B cell (primary cell): ENCODE measurements around the gene NPR3. TPM values are rescaled to one million over a fixed set of nuclear protein-coding genes. Genes with fewer than 3 reads are reported as not detected.

Experiments
- ATAC-seq: fragments of 200-7000 bp; cut with Tn5 transposase; one replicate; pipeline ENCODE4 v1.10.0; 2021; ENCODE audit warnings: low read depth, mild to moderate bottlenecking, moderate number of reproducible peaks, moderate library complexity
- CTCF ChIA-PET: fragments of 350-600 bp; sonication (Branson Sonifier 250); formaldehyde crosslinking; loops from one replicate; lab custom pipeline; 2021; ENCODE audit warnings: antibody characterized with exemption, inconsistent platforms; lab: Charles Lee
- POLR2A ChIA-PET: fragments of 350-600 bp; sonication (Branson Sonifier 250); formaldehyde crosslinking; loops from one replicate; lab custom pipeline; 2021; ENCODE audit warnings: antibody characterized with exemption; lab: Charles Lee
- DNase-seq: peaks from one replicate; pipeline ENCODE4 v3.0.0; 2013
- H2AFZ ChIP-seq: 2 replicates; pipeline ENCODE4 v1.6.1; 2012; ENCODE audit warnings: mild to moderate bottlenecking, low read depth, low read length; ENCODE audit not compliant: insufficient read depth, poor library complexity, severe bottlenecking
- H3K27ac ChIP-seq, 2 donors: 1 replicate in 1 of 2; 2 replicates in 1 of 2; pipeline ENCODE4 v1.5.1; 2012 to 2013; ENCODE audit warnings: low read length in 2 of 2, mild to moderate bottlenecking in 2 of 2, moderate library complexity in 1 of 2
- H3K27me3 ChIP-seq, 4 experiments: fragments of 200-600 bp in 1 of 4; sonication (generic) in 1 of 4; replicated peaks in 1 of 4; 1 replicate in 2 of 4; 2 replicates in 2 of 4; pipeline versions ENCODE4 v1.6.1 to v1.7.0; 2013 to 2016; ENCODE audit warnings: low read length in 3 of 4, mild to moderate bottlenecking in 2 of 4, mixed read lengths in 1 of 4, moderate library complexity in 1 of 4; ENCODE audit not compliant: insufficient read depth in 4 of 4, control insufficient read depth in 3 of 4; ENCODE audit errors: control extremely low read depth in 1 of 4
- H3K36me3 ChIP-seq, 2 experiments: replicated peaks in 1 of 2; 1 replicate in 1 of 2; 2 replicates in 1 of 2; pipeline versions ENCODE4 v1.6.1 to v1.7.1; 2013; ENCODE audit warnings: low read length in 1 of 2; ENCODE audit not compliant: insufficient read depth in 2 of 2, control insufficient read depth in 1 of 2; ENCODE audit errors: control extremely low read depth in 1 of 2, extremely low read depth in 1 of 2
- H3K4me1 ChIP-seq, 2 donors: fragments of 200-600 bp in 1 of 2; sonication (generic) in 1 of 2; 1 replicate in 1 of 2; 2 replicates in 1 of 2; pipeline versions ENCODE4 v1.5.1 to v1.6.1; 2013 to 2017; ENCODE audit warnings: low read length in 2 of 2; ENCODE audit not compliant: control insufficient read depth in 2 of 2, insufficient read depth in 2 of 2
- H3K4me2 ChIP-seq: replicated peaks from 2 replicates; pipeline ENCODE3; 2012; ENCODE audit warnings: mild to moderate bottlenecking, low read depth, low read length; ENCODE audit not compliant: poor library complexity, severe bottlenecking
- H3K4me3 ChIP-seq, 5 experiments: fragments of 200-600 bp in 1 of 5; sonication (generic) in 1 of 5; 1 replicate in 3 of 5; 2 replicates in 2 of 5; pipeline versions ENCODE4 v1.5.1 to v1.7.0; 2011 to 2016; ENCODE audit warnings: low read length in 4 of 5, mild to moderate bottlenecking in 4 of 5, low read depth in 2 of 5, control low read depth in 1 of 5, moderate library complexity in 1 of 5; ENCODE audit not compliant: insufficient read depth in 1 of 5; ENCODE audit errors: control extremely low read depth in 1 of 5, extremely low read depth in 1 of 5
- H3K79me2 ChIP-seq: fragments of 200-600 bp; sonication (generic); one replicate; pipeline ENCODE4 v1.6.0; 2016; ENCODE audit warnings: low read length; ENCODE audit not compliant: control insufficient read depth, insufficient read depth
- H3K9ac ChIP-seq: fragments of 200-600 bp; sonication (generic); 2 replicates; pipeline ENCODE4 v1.6.1; 2017; ENCODE audit warnings: mild to moderate bottlenecking, low read length, moderate library complexity
- H3K9me3 ChIP-seq, 3 donors: one replicate each; pipeline versions ENCODE4 v1.6.1 to v1.7.1; 2013; ENCODE audit warnings: low read length in 2 of 3; ENCODE audit not compliant: control insufficient read depth in 2 of 3, insufficient read depth in 1 of 3; ENCODE audit errors: control extremely low read depth in 1 of 3
- H4K20me1 ChIP-seq: 2 replicates; pipeline ENCODE4 v1.6.0; 2012; ENCODE audit warnings: mild to moderate bottlenecking, low read length; ENCODE audit not compliant: insufficient read depth, control insufficient read depth, poor library complexity, severe bottlenecking
- H3K27ac Mint-ChIP-seq: one replicate; pipeline ENCODE4 v1.8.0; 2021; ENCODE audit warnings: mixed read lengths
- H3K27me3 Mint-ChIP-seq: one replicate; pipeline ENCODE4 v1.8.0; 2021; ENCODE audit warnings: mixed read lengths
- H3K4me1 Mint-ChIP-seq: one replicate; pipeline ENCODE4 v1.8.0; 2021; ENCODE audit warnings: mixed read lengths
- H3K4me3 Mint-ChIP-seq: one replicate; pipeline ENCODE4 v1.8.0; 2021; ENCODE audit warnings: mixed read lengths
- H3K9me3 Mint-ChIP-seq: one replicate; pipeline ENCODE4 v1.8.0; 2022; ENCODE audit warnings: mixed read lengths; ENCODE audit not compliant: insufficient read depth
- CTCF ChIP-seq: fragments of 200-600 bp; IDR thresholded peaks from one replicate; pipeline ENCODE4 v1.8.0; 2022; ENCODE audit warnings: antibody characterized with exemption, mild to moderate bottlenecking
- EZH2 ChIP-seq: IDR thresholded peaks from 2 replicates; pipeline ENCODE4 v1.6.1; 2012; ENCODE audit warnings: borderline replicate concordance, low read depth, mild to moderate bottlenecking, moderate library complexity, low read length; ENCODE audit not compliant: insufficient read depth, poor library complexity, severe bottlenecking
- WGBS: methylation state at CpG from one replicate; pipeline ENCODE4 v1.1.5; 2013; ENCODE audit warnings: missing lambda C conversion rate; ENCODE audit not compliant: insufficient coverage; 5-methylcytosine and 5-hydroxymethylcytosine counted together
- intact Hi-C: fragments of 100-400 bp; cut with micrococcal nuclease; formaldehyde crosslinking; loops from one replicate; pipeline ENCODE4 v1.10.0; 2022
- polyA plus RNA-seq: library from polyadenylated mRNA; depleted of rRNA; stranded (reverse); fragments of >200 nt; gene quantifications from 2 replicates; pipeline ENCODE4 v1.2.3, GENCODE V29; 2012
- total RNA-seq, 2 donors: library from RNA; stranded (reverse); fragments of 120-200 nt in 1 of 2; gene quantifications; 1 replicate in 1 of 2; 2 replicates in 1 of 2; pipeline versions ENCODE4 v1.2.3 to v1.2.4, GENCODE V29; 2013 to 2022

The NPR3 gene
- total and polyA plus RNA-seq, 2 donors (not counting 1 experiment from before 2014, with no cell fraction given): not detected

GRCh38 chr5:32740651-32741050 is 29.5 kb downstream of the NPR3 start:
- Histone ChIP-seq H4K20me1 (no peaks in the 10 kb centered on the region), H3K9ac (no peak overlapping the region), H3K27me3 (no peaks in the 10 kb centered on the region), H3K36me3 (no peaks in the 10 kb centered on the region), H2AFZ (no peak overlapping the region), H3K4me1 (no peaks in the 10 kb centered on the region), H3K79me2 (no peaks in the 10 kb centered on the region), H3K4me3 (no peak overlapping the region), H3K9me3 (no peaks in the 10 kb centered on the region), H3K4me2 (no peak overlapping the region), H3K27ac (no peak overlapping the region)
- peaks cover 14% of the 10 kb centered on the region for H3K27me3 Mint-ChIP-seq
- 100% methylated on average over 3 of the region's 4 CpGs for WGBS
- H3K9me3 Mint-ChIP-seq: no peaks in the 10 kb centered on the region
- intact Hi-C loops: no loop called here
- CTCF ChIA-PET: no interaction called here
- H3K27ac Mint-ChIP-seq: no peak overlapping the region
- ATAC-seq (no peak), DNase-seq (no peak)
- H3K4me1 Mint-ChIP-seq: no peaks in the 10 kb centered on the region
- H3K4me3 Mint-ChIP-seq: no peak overlapping the region
- POLR2A ChIA-PET: no interaction called here
- TF ChIP-seq CTCF (no peak), EZH2 (no peak)

- Histone ChIP-seq H2AFZ (no peak overlapping the region), H3K79me2 (no peaks in the 10 kb centered on the region), H4K20me1 (no peaks in the 10 kb centered on the region), H3K9ac (no peak overlapping the region), H3K4me3 (no peak overlapping the region), H3K36me3 (no peaks in the 10 kb centered on the region), H3K9me3 (no peaks in the 10 kb centered on the region), H3K4me2 (no peak overlapping the region), H3K27me3 (no peaks in the 10 kb centered on the region), H3K27ac (no peak overlapping the region), H3K4me1 (no peaks in the 10 kb centered on the region)
- Mint-ChIP-seq H3K4me3 (no peak overlapping the region), H3K27me3 (peaks cover 6% of the 10 kb centered on the region), H3K4me1 (no peaks in the 10 kb centered on the region), H3K9me3 (peaks cover 2% of the 10 kb centered on the region), H3K27ac (no peak overlapping the region)
- no peak for ATAC-seq
- ChIA-PET POLR2A (no interaction called here), CTCF (no interaction called here)
- DNase-seq: no peak
- no peak for TF ChIP-seq EZH2
- no peak for TF ChIP-seq CTCF
- WGBS: 50% methylated on average over 2 of the region's 2 CpGs
- intact Hi-C loops: no loop called here
Measured at GRCh38 chr5:32745317-32745716, 34.2 kb downstream of the NPR3 start.
